ENCODE data around the gene EML4. TPM values are rescaled to one million over a fixed set of nuclear protein-coding genes. Genes with fewer than 3 reads are reported as not detected.

EML4 gene
- total and polyA plus RNA-seq, 2 of the 13 experiments (the other 11 are each of a cell fraction or from before 2014, with no cell fraction given), result 243 to 476 TPM

GRCh38 chr2:42217307-42217706, 48.2 kb downstream of the EML4 start (continued):
- TF ChIP-seq RXRB (CRISPR knock-in tag; IDR thresholded peaks at IDR 0.05; ENCODE audit: borderline replicate concordance) (0 out of 2 replicates have a peak, but pooled peaks have one; percentile 6), ZSCAN20 (CRISPR knock-in tag; IDR thresholded peaks at IDR 0.05; ENCODE audit: borderline replicate concordance) (no peak), REL (CRISPR knock-in tag; conservative IDR thresholded peaks at IDR 0.05) (no peak), ZNF337 (CRISPR knock-in tag; IDR thresholded peaks at IDR 0.05; ENCODE audit: borderline replicate concordance, low read depth) (0 out of 2 replicates have a peak, but pooled peaks have one; percentile 31), FOXA3 (CRISPR knock-in tag; IDR thresholded peaks at IDR 0.05) (peak; percentile 31; the same call in 1 of the 2 replicates), ZNF605 (CRISPR knock-in tag; IDR thresholded peaks at IDR 0.05) (no peak), SNAI1 (CRISPR knock-in tag; IDR thresholded peaks at IDR 0.05; ENCODE audit: borderline replicate concordance) (no peak), ZNF543 (CRISPR knock-in tag; IDR thresholded peaks at IDR 0.05) (no peak), GATAD2A (CRISPR knock-in tag; IDR thresholded peaks at IDR 0.05) (peak; percentile 71)

DNA sequence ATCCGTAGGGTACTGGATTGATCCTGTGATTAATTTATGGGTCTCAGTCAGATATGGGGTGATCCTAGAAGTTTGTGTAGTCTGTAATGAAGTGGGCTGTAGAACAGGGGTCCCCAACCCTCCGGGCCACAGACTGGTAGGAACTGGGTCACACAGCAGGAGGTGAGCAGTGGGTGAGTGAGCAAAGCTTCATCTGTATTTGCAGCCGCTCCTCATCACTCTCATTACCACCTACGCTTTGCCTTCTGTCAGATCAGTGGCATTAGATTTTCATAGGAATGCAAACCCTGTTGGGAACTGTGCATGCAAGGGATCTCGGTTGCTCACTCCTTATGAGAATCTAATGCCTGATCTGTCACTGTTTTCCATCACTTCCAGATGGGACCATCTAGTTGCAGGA, 48.8 kb downstream of the EML4 start:
- intact Hi-C loops (cut with micrococcal nuclease; ENCODE audit: unreplicated experiment), result no loop called here
- FAIRE-seq, result no peak

More for the DNA sequence above, 48.8 kb downstream of the EML4 start:
- H4K20me1 ChIP-seq (ENCODE audit: insufficient read depth, low read length), result peaks cover 99% of the 10 kb centered on the region
- ATAC-seq (peak; percentile 7; the same call in 2 of the 3 replicates), DNase-seq (ENCODE audit: low spot score) (no peak)
- no peaks in the 10 kb centered on the region for H3K9me3 ChIP-seq (ENCODE audit: low read length)
- no peaks in the 10 kb centered on the region for H3K27me3 ChIP-seq (ENCODE audit: control insufficient read depth in 1 of 2, insufficient read depth in 2 of 2, low read length in 2 of 2)
- WGBS (ENCODE audit: low lambda C conversion rate), result 86% methylated on average over 5 of the region's 5 CpGs
- BruUV-seq (replicated peaks), result no TSS peak
- no peak overlapping the region for H3K9ac ChIP-seq (ENCODE audit: insufficient read depth, low read depth, low read length)
- in situ Hi-C loops (cut with HindIII; ENCODE audit: extremely low pct_ligation_motif_present, low pct_unique_long_range_greater_than_20kb), result no loop called here
- H3K4me2 ChIP-seq (ENCODE audit: low read depth, low read length), result peak overlapping the region; percentile 3
- H2AFZ ChIP-seq (ENCODE audit: low read length), result no peak overlapping the region
- peaks cover 11 to 42% of the 10 kb centered on the region in 2 experiments for H3K36me3 ChIP-seq (replicated peaks in 1 of 2; ENCODE audit: control insufficient read depth in 1 of 2, insufficient read depth in 2 of 2, low read length in 2 of 2)
- ChIA-PET CTCF (ENCODE audit: low intra/inter-chr PET ratio, low total read pairs) (no interaction called here), POLR2A (interaction anchor here (3.1 kb wide), 1 partner anchor 81 kb away, joined by 13 read pairs; no protein-coding TSS in a partner anchor)
- TF ChIP-seq ZNF138 (CRISPR knock-in tag; IDR thresholded peaks at IDR 0.05; ENCODE audit: low read depth), result no peak
- TF ChIP-seq, protein P1, sequence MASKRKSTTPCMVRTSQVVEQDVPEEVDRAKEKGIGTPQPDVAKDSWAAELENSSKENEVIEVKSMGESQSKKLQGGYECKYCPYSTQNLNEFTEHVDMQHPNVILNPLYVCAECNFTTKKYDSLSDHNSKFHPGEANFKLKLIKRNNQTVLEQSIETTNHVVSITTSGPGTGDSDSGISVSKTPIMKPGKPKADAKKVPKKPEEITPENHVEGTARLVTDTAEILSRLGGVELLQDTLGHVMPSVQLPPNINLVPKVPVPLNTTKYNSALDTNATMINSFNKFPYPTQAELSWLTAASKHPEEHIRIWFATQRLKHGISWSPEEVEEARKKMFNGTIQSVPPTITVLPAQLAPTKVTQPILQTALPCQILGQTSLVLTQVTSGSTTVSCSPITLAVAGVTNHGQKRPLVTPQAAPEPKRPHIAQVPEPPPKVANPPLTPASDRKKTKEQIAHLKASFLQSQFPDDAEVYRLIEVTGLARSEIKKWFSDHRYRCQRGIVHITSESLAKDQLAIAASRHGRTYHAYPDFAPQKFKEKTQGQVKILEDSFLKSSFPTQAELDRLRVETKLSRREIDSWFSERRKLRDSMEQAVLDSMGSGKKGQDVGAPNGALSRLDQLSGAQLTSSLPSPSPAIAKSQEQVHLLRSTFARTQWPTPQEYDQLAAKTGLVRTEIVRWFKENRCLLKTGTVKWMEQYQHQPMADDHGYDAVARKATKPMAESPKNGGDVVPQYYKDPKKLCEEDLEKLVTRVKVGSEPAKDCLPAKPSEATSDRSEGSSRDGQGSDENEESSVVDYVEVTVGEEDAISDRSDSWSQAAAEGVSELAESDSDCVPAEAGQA (IDR thresholded peaks at IDR 0.05; ENCODE audit: low read depth), result no peak
- TF ChIP-seq, protein P1 (CRISPR knock-in tag; IDR thresholded peaks at IDR 0.05; ENCODE audit: borderline replicate concordance), result no peak
- TF ChIP-seq RBM22 (optimal IDR thresholded peaks at IDR 0.05; ENCODE audit: low read length), result peak; percentile 96
- TF ChIP-seq POLR2G (IDR thresholded peaks at IDR 0.05; ENCODE audit: low read depth, low read length), result peak; percentile 56
- no peak for TF ChIP-seq ZFP41 (CRISPR knock-in tag; IDR thresholded peaks at IDR 0.05; ENCODE audit: borderline replicate concordance)
- peak in 1 of 2 experiments; percentile 18; a peak in 1 of 4 replicates for TF ChIP-seq POLR2A (IDR thresholded peaks at IDR 0.05; ENCODE audit: insufficient read depth in 1 of 2, low read depth in 2 of 2, low read length in 2 of 2)
- TF ChIP-seq ZGPAT (CRISPR knock-in tag; IDR thresholded peaks at IDR 0.05), result no peak
- peaks cover 99% of the 10 kb centered on the region for H3K79me2 ChIP-seq (ENCODE audit: insufficient read depth, low read length)
- H3K27ac ChIP-seq (ENCODE audit: extremely low read length, insufficient read depth, low read length), result no peak overlapping the region
- no peak overlapping the region for H3K4me3 ChIP-seq (replicated peaks in 1 of 3; ENCODE audit: insufficient read depth in 1 of 3, low read depth in 2 of 3, low read length in 3 of 3)
- peaks cover 100% of the 10 kb centered on the region for H3K4me1 ChIP-seq (ENCODE audit: insufficient read depth, low read length)

All from HepG2 (cell line).